ENCODE data around the gene ZFPM1.

Gene ZFPM1

DNA sequence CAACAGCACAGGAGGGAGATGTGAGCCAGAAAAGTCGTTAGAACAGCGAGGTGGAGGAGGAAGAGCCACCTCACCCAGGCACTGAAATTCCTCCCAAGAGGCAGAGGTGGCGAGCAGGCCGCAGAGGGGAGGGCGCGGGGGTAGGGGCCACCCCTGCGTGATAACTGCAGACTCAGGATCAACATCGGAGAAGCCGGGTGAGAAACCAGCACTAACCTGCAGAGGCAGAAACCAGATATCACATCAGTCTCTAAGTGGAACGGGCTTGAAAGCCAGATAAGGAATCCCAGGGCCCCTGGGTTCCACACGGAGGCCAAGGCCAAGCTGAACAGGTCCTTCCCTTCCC lies 77.8 kb downstream of the ZFPM1 start:
- DNase-seq, result no peak

DNA sequence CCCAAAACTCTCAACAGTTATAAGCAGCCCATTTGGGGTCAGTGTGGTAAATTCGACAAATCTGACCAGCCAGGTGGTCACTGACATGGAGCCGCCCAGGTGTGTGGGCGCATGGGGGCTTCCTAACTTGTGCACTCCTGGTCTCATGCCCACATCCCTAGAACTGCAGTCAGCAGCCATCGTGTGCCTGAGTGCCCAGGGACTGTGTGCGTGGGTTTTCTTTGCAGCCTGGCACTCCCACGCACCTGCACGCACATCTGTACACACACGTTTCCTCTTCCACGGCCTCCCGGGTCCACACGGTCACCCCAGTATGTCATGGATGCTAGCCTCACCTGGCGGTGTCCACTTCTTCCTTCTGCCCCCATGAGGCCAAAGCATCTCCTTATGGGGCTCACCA lies 78.3 kb downstream of the ZFPM1 start:
- no peak for DNase-seq

DNA sequence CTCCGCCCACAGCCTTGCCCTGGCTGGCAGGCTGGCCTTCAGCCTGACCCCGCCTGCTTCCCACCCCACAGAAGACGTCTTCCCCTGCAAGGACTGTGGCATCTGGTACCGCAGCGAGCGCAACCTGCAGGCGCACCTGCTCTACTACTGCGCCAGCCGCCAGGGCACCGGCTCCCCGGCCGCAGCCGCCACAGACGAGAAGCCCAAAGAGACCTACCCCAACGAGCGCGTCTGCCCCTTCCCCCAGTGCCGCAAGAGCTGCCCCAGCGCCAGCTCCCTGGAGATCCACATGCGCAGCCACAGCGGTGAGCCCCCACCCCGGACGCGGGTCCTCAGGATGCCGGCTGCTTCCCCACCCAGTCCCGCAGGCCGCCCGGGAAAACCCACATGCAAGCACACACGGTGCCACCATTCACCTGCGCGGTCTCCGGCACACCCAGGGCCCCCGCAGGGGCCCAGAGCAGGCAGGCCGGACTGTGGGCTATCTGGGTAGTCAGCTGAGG lies 78.9 kb downstream of the ZFPM1 start:
- no peak for DNase-seq

DNA sequence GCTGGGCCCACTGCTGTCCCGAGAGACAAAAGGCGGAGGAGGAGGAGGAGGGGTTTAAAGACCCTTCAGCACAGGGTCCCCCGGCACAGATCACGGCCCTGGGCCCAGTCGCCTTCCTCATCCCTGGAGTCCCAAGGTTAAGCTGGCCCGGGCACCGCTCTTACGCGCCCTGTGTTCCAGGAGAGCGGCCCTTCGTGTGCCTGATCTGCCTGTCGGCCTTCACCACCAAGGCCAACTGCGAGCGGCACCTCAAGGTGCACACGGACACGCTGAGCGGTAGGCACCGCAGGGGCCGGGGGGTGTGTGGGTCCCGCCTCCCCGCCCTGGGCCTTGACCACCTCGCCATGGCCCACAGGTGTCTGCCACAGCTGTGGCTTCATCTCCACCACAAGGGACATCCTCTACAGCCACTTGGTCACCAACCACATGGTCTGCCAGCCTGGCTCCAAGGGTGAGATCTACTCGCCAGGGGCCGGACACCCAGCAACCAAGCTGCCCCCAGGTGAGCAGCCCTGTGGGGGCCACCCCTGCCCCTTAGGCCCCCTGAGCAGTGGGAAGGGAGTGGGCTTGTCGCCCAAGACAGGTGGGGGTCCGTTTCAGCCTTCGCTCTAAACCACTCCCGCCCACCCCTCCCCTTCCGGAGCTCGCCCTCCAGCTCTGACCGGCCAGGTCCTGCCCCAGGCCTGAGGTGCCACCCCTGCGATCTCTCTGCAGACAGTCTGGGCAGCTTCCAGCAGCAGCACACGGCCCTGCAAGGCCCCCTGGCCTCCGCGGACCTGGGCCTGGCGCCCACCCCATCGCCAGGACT lies 79.6 kb downstream of the ZFPM1 start:
- DNase-seq, result no peak

DNA sequence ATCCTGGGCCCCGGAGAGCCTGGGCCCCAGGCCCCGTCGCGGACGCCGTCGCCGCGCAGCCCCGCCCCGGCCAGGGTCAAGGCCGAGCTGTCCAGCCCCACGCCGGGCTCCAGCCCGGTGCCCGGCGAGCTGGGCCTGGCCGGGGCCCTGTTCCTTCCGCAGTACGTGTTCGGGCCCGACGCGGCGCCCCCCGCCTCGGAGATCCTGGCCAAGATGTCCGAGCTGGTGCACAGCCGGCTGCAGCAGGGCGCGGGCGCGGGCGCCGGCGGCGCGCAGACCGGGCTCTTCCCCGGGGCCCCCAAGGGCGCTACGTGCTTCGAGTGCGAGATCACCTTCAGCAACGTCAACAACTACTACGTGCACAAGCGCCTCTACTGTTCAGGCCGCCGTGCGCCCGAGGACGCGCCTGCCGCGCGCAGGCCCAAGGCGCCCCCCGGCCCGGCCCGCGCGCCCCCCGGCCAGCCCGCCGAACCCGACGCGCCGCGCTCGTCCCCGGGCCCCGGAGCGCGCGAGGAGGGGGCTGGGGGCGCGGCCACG lies 80.4 kb downstream of the ZFPM1 start:
- DNase-seq, result no peak

DNA sequence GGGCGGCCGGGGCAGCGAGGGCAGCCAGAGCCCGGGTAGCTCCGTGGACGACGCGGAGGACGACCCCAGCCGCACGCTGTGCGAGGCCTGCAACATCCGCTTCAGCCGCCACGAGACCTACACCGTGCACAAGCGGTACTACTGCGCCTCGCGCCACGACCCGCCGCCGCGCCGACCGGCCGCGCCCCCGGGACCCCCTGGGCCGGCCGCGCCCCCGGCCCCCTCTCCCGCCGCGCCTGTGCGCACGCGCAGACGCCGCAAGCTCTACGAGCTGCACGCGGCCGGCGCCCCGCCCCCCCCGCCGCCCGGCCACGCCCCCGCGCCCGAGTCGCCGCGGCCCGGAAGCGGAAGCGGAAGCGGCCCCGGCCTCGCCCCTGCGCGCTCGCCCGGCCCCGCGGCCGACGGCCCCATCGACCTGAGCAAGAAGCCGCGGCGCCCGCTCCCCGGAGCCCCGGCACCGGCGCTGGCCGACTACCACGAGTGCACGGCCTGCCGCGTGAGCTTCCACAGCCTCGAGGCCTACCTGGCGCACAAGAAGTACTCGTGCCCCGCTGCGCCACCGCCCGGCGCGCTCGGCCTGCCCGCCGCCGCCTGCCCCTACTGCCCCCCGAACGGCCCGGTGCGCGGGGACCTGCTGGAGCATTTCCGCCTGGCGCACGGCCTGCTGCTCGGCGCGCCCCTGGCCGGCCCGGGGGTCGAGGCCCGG lies 81.0 kb downstream of the ZFPM1 start:
- peak; percentile 65 to 86 (median 68) for DNase-seq

GRCh38 chr16:88534638-88535190 lies 81.6 kb downstream of the ZFPM1 start:
- peak in 1 of 5 experiments; percentile 61 for DNase-seq

DNA sequence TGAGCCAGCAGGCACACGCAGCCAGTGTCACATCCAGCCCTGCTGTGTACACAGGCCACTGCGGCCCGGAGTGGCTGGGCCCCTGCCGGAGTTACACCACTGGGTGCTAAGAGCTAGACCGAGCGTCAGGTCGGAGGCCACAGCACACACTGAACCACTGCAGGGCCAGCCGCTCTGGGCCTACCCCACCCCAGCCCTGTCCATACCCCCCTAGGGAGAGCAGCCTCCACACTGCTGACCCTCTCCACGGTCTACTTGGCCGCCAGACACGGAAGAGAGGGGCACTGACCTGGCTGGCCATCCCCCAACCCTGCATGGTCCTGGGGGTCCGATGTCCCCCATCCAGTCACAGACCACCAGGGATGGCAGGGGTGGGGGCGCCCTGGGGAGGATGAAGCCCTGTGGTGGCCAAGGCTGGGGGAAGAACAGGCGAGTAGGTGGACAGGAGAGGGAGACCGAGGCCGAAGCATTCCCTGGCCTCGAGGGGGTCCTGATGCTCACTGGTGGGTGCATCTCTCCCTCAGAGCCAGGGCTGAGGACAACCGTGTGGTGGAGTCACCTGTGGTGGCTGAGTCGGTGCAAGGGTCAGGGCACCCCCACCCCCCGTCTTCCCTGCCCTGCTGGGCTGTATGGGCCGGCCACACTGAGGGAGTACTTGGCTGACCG lies 82.2 kb downstream of the ZFPM1 start:
- no peak for DNase-seq

GRCh38 chr16:88535857-88536222 lies 82.8 kb downstream of the ZFPM1 start:
- no peak for DNase-seq

GRCh38 chr16:88536510-88536909 lies 83.4 kb downstream of the ZFPM1 start:
- DNase-seq, result no peak

- DNase-seq, result no peak
Observed at GRCh38 chr16:88536971-88537751, 84.1 kb downstream of the ZFPM1 start.

- no peak for DNase-seq
Observed at GRCh38 chr16:88537859-88538258, 84.8 kb downstream of the ZFPM1 start.

- no peak for DNase-seq
Observed at GRCh38 chr16:88538366-88539060, 85.4 kb downstream of the ZFPM1 start.

DNA sequence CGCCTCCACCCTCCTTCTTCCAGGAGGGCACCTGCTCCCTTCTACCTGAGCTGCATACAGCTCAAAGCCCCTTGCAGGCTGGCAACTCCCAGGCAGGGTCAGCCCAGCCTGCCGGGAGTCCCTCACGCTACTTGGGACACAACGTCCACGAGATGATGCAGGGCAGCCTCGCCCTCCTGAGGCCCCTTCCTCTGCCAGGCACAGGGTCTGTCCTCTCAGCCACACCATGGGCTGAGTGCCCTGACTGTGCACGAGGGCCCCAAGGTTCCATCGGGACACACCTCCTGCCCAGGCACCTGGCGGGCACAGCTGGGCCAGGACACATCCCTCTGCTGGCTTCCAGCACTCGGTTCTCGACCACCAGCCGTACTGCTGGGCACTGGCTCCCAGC lies 86.2 kb downstream of the ZFPM1 start:
- no peak for DNase-seq

GRCh38 chr16:88539652-88540345 lies 86.7 kb downstream of the ZFPM1 start:
- no peak for DNase-seq

- DNase-seq, result no peak
Observed at GRCh38 chr16:88540346-88540977, 87.4 kb downstream of the ZFPM1 start.

DNA sequence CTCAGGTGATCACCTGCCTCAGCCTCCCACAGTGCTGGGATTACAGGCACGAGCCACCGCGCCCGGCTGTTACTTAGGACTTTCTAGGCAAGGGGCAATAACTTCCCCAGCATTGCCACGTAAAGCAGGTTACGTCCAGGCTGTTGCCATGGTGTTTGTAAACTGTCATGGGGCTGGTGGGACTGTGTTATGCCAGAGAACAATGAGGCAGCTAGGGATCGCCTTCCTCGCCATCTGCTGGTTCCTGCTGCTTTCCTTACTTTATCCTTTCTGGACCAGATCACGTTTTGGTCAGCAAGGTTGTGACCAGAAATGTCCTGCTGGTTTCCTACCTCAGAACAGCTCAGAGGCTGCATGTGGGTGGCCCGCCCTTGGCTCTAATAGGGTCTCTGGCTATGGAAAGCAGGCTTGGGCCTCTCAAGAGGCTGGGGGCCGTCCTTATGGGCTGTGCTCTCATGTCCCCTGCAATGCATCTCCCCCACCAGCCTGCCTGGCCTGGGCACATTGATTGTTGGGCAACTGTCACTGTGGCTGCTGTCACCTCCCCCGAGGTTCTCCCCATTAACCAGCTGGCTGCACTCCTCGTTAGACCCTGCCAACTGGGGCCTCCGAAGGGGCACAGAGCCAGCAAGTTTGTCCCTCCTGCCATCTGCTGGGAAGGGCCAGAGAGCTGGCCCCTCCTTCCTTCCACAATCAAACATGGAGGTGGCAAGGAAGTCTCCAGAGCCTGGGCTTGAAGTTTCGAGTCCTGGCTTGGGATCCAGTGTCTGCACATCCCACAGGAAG lies 88.9 kb downstream of the ZFPM1 start:
- DNase-seq, result no peak

GRCh38 chr16:88543230-88543813 lies 90.2 kb downstream of the ZFPM1 start:
- no peak for DNase-seq

DNA sequence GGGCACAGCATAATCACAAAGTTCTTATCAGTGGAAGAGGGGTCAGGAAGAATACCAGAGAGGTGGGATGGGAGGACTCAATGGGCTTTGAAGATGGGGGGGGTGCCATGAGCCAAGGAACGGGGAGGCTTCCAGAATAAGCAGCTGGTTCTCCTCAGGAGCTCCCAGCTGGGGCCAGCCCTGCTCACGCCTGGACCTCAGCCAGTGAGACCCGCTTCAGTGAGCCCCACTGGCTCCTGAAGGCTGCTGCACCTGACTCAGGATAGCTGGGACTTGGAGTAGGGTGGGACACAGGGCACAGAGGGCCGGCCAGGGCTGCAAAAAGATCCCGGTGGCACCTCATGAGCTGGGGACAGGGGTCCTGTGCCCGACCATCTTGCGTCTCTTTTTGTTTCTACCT lies 92.7 kb downstream of the ZFPM1 start:
- DNase-seq, result no peak

Measured in T-helper 2 cell (primary cell).